H9 (cell line): ENCODE data around the gene KIF2C. TPM values are rescaled to one million over a fixed set of nuclear protein-coding genes. Genes with fewer than 3 reads are reported as not detected.

ENCODE experiments used
- DNase-seq: peaks from one replicate; pipeline ENCODE4 v3.0.0-alpha.2; 2017
- H2AFZ ChIP-seq: one replicate; pipeline ENCODE4 v1.6.1; 2013; ENCODE audit warnings: mild to moderate bottlenecking, low read length, control low read depth, moderate library complexity
- H2AK5ac ChIP-seq: 2 replicates; pipeline ENCODE4 v1.6.1; 2013; ENCODE audit warnings: low read length, control low read depth, mixed read lengths; ENCODE audit not compliant: insufficient read length
- H2BK120ac ChIP-seq: one replicate; pipeline ENCODE4 v1.6.1; 2013; ENCODE audit warnings: low read depth, mild to moderate bottlenecking, low read length, control low read depth, inconsistent platforms; ENCODE audit not compliant: poor library complexity, severe bottlenecking
- H2BK12ac ChIP-seq: 2 replicates; pipeline ENCODE4 v1.6.1; 2013; ENCODE audit warnings: low read length, control low read depth, mixed read lengths, low read depth; ENCODE audit not compliant: insufficient read length
- H2BK15ac ChIP-seq: 2 replicates; pipeline ENCODE4 v1.6.1; 2013; ENCODE audit warnings: low read depth, low read length, control low read depth
- H2BK20ac ChIP-seq: one replicate; pipeline ENCODE4 v1.6.1; 2013; ENCODE audit warnings: low read depth, mild to moderate bottlenecking, low read length, control low read depth, inconsistent platforms; ENCODE audit not compliant: poor library complexity, severe bottlenecking
- H2BK5ac ChIP-seq: 2 replicates; pipeline ENCODE4 v1.6.1; 2013; ENCODE audit warnings: low read length, control low read depth, mixed read lengths; ENCODE audit not compliant: insufficient read length
- H3K14ac ChIP-seq: 2 replicates; pipeline ENCODE4 v1.6.1; 2013; ENCODE audit warnings: low read length, control low read depth; ENCODE audit not compliant: insufficient read depth
- H3K18ac ChIP-seq: 2 replicates; pipeline ENCODE4 v1.6.1; 2013; ENCODE audit warnings: low read depth, mild to moderate bottlenecking, mixed read lengths, low read length, control low read depth; ENCODE audit not compliant: insufficient read length
- H3K23ac ChIP-seq: 2 replicates; pipeline ENCODE4 v1.6.1; 2013; ENCODE audit warnings: low read length, control low read depth, mixed read lengths, low read depth; ENCODE audit not compliant: insufficient read length
- H3K23me2 ChIP-seq: 2 replicates; pipeline ENCODE4 v1.6.1; 2013; ENCODE audit warnings: low read depth, mild to moderate bottlenecking, mixed read lengths, low read length, control low read depth; ENCODE audit not compliant: insufficient read length, poor library complexity, severe bottlenecking
- H3K27ac ChIP-seq: 2 replicates; pipeline ENCODE4 v1.5.1; 2013; ENCODE audit warnings: low read length, control low read depth, mixed read lengths, low read depth; ENCODE audit not compliant: insufficient read length
- H3K27me3 ChIP-seq: 2 replicates; pipeline ENCODE4 v1.6.1; 2013; ENCODE audit warnings: low read length, control low read depth, inconsistent platforms; ENCODE audit not compliant: insufficient read depth
- H3K4ac ChIP-seq: 2 replicates; pipeline ENCODE4 v1.6.1; 2013; ENCODE audit warnings: low read depth, mild to moderate bottlenecking, control low read depth, inconsistent platforms, low read length, moderate library complexity
- H3K4me1 ChIP-seq: 2 replicates; pipeline ENCODE4 v1.6.1; 2013; ENCODE audit warnings: low read length, control low read depth, inconsistent platforms; ENCODE audit not compliant: insufficient read depth
- H3K4me2 ChIP-seq: 2 replicates; pipeline ENCODE4 v1.6.1; 2013; ENCODE audit warnings: low read length, control low read depth, mixed read lengths; ENCODE audit not compliant: insufficient read length, insufficient read depth
- H3K56ac ChIP-seq: 2 replicates; pipeline ENCODE4 v1.6.1; 2013; ENCODE audit warnings: low read depth, mild to moderate bottlenecking, mixed read lengths, low read length, control low read depth; ENCODE audit not compliant: insufficient read length
- H3K79me1 ChIP-seq: 2 replicates; pipeline ENCODE4 v1.6.1; 2013; ENCODE audit warnings: low read depth, mild to moderate bottlenecking, moderate library complexity, low read length, control low read depth, inconsistent platforms; ENCODE audit not compliant: insufficient read depth, poor library complexity, severe bottlenecking
- H3K79me2 ChIP-seq: 2 replicates; pipeline ENCODE4 v1.6.1; 2013; ENCODE audit warnings: low read length, control low read depth, inconsistent platforms; ENCODE audit not compliant: insufficient read depth
- H3K9ac ChIP-seq: 2 replicates; pipeline ENCODE4 v1.6.1; 2013; ENCODE audit warnings: low read length, control low read depth, mixed read lengths; ENCODE audit not compliant: insufficient read length; ENCODE audit errors: extremely low read depth
- H3K9me3 ChIP-seq: one replicate; pipeline ENCODE4 v1.6.1; 2013; ENCODE audit warnings: low read depth, low read length, inconsistent platforms; ENCODE audit not compliant: control insufficient read depth
- H3T11ph ChIP-seq: one replicate; pipeline ENCODE4 v1.6.1; 2013; ENCODE audit warnings: mild to moderate bottlenecking, low read length, control low read depth, inconsistent platforms
- H4K20me1 ChIP-seq: one replicate; pipeline ENCODE4 v1.6.1; 2013; ENCODE audit not compliant: control insufficient read depth, insufficient read length, insufficient read depth
- H4K5ac ChIP-seq: 2 replicates; pipeline ENCODE4 v1.6.1; 2013; ENCODE audit warnings: low read depth, mild to moderate bottlenecking, mixed read lengths, low read length, control low read depth; ENCODE audit not compliant: insufficient read length
- H4K8ac ChIP-seq: replicated peaks from 2 replicates; pipeline ENCODE4 v1.6.1; 2013; ENCODE audit warnings: low read length, control low read depth, mixed read lengths, low read depth; ENCODE audit not compliant: insufficient read length
- H4K91ac ChIP-seq: 2 replicates; pipeline ENCODE4 v1.6.1; 2013; ENCODE audit warnings: low read depth, mild to moderate bottlenecking, moderate library complexity, mixed read lengths, low read length, control low read depth; ENCODE audit not compliant: insufficient read length
- H3K27ac Mint-ChIP-seq, 3 experiments: 2 replicates in 2 of 3; 3 replicates in 1 of 3; pipeline ENCODE4 v1.8.0; 2020 to 2021; ENCODE audit warnings: mixed read lengths in 3 of 3, mild to moderate bottlenecking in 1 of 3, moderate library complexity in 1 of 3
- H3K27me3 Mint-ChIP-seq: 2 replicates; pipeline ENCODE4 v1.8.0; 2021; ENCODE audit warnings: low read depth, mild to moderate bottlenecking, moderate library complexity, mixed read lengths
- H3K36me3 Mint-ChIP-seq, 3 experiments: 2 replicates in 2 of 3; 3 replicates in 1 of 3; pipeline ENCODE4 v1.8.0; 2020 to 2021; ENCODE audit warnings: low read depth in 3 of 3, mixed read lengths in 3 of 3; ENCODE audit not compliant: insufficient read depth in 1 of 3
- H3K4me1 Mint-ChIP-seq, 2 experiments: 2 replicates each; pipeline ENCODE4 v1.8.0; 2020; ENCODE audit warnings: mixed read lengths in 2 of 2
- H3K4me3 Mint-ChIP-seq, 2 experiments: 2 replicates in 1 of 2; 3 replicates in 1 of 2; pipeline ENCODE4 v1.8.0; 2020 to 2021; ENCODE audit warnings: mild to moderate bottlenecking in 2 of 2, mixed read lengths in 2 of 2, moderate library complexity in 1 of 2
- H3K9me3 Mint-ChIP-seq, 2 experiments: 2 replicates in 1 of 2; 3 replicates in 1 of 2; pipeline ENCODE4 v1.8.0; 2020; ENCODE audit warnings: mild to moderate bottlenecking in 2 of 2, mixed read lengths in 2 of 2, moderate library complexity in 1 of 2
- WGBS: extraction: QIAGEN DNeasy Blood & Tissue Kit; methylation state at CpG from one replicate; pipeline ENCODE4 v1.1.7; 2013; ENCODE audit warnings: missing lambda C conversion rate, low lambda C conversion rate, mixed read lengths; ENCODE audit not compliant: insufficient read length; ENCODE audit errors: extremely low coverage; 5-methylcytosine and 5-hydroxymethylcytosine counted together
- total RNA-seq: library from RNA; stranded (reverse); gene quantifications from 2 replicates; pipeline ENCODE4 v1.2.1, GENCODE V29; 2021
- TF ChIP-seq, protein P1 (sequence below): fragments of 200-600 bp; sonication (generic); conservative IDR thresholded peaks from 3 replicates; pipeline ENCODE4 v1.8.0; 2021; ENCODE audit warnings: antibody characterized with exemption, mild to moderate bottlenecking

Gene KIF2C
- total RNA-seq, 1 experiment from 2014 or later, result 73.1 TPM

DNA sequence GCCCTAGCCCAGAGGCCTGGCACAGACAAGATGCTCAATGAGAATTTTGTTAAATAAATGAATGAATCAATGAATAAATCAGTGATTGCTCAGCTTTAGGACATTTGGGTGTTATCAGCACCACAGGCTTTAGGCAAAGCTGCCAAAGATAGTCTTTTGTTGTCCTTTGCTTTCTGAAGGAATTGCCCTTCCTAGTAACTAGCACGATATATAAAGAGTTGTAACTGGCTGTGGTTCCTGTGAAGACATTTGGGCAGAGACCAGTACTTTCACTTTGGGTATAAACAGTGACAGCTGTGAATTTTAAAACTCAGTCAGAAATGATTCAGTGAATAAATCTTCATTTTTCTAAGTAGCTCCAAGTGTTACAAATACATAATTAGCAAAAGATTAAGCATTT lies 22.0 kb upstream of the KIF2C start:
- Mint-ChIP-seq H3K36me3 (no peaks in the 10 kb centered on the region), H3K27me3 (no peaks in the 10 kb centered on the region), H3K27ac (no peak overlapping the region), H3K4me3 (no peak overlapping the region), H3K4me1 (peaks cover 3 to 7% of the 10 kb centered on the region in 2 experiments; a peak in 3 of 4 replicates), H3K9me3 (no peaks in the 10 kb centered on the region)
- no peak overlapping the region for H3K9ac ChIP-seq
- no peak for DNase-seq
- H3K4me1 ChIP-seq, result no peaks in the 10 kb centered on the region
- H2BK12ac ChIP-seq, result no peak overlapping the region
- no peak overlapping the region for H3K4me2 ChIP-seq
- H3K23me2 ChIP-seq, result no peaks in the 10 kb centered on the region
- no peak overlapping the region for H3K23ac ChIP-seq
- no peak overlapping the region for H3T11ph ChIP-seq
- H3K27ac ChIP-seq, result no peak overlapping the region
- no peak overlapping the region for H2AFZ ChIP-seq
- H4K5ac ChIP-seq, result no peak overlapping the region
- no peaks in the 10 kb centered on the region for H4K20me1 ChIP-seq
- TF ChIP-seq, protein P1, sequence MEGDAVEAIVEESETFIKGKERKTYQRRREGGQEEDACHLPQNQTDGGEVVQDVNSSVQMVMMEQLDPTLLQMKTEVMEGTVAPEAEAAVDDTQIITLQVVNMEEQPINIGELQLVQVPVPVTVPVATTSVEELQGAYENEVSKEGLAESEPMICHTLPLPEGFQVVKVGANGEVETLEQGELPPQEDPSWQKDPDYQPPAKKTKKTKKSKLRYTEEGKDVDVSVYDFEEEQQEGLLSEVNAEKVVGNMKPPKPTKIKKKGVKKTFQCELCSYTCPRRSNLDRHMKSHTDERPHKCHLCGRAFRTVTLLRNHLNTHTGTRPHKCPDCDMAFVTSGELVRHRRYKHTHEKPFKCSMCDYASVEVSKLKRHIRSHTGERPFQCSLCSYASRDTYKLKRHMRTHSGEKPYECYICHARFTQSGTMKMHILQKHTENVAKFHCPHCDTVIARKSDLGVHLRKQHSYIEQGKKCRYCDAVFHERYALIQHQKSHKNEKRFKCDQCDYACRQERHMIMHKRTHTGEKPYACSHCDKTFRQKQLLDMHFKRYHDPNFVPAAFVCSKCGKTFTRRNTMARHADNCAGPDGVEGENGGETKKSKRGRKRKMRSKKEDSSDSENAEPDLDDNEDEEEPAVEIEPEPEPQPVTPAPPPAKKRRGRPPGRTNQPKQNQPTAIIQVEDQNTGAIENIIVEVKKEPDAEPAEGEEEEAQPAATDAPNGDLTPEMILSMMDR, result no peak
- H3K79me2 ChIP-seq, result no peaks in the 10 kb centered on the region
- H3K14ac ChIP-seq, result no peak overlapping the region
- no CpG with 5 or more reads among the region's 1 CpG for WGBS
- no peaks in the 10 kb centered on the region for H3K9me3 ChIP-seq
- H4K8ac ChIP-seq, result no peak overlapping the region
- H3K79me1 ChIP-seq, result no peaks in the 10 kb centered on the region
- H3K56ac ChIP-seq, result no peak overlapping the region
- H4K91ac ChIP-seq, result no peak overlapping the region
- H2AK5ac ChIP-seq, result no peak overlapping the region
- no peak overlapping the region for H2BK5ac ChIP-seq
- no peak overlapping the region for H2BK20ac ChIP-seq
- no peak overlapping the region for H2BK15ac ChIP-seq
- no peak overlapping the region for H3K4ac ChIP-seq
- H3K18ac ChIP-seq, result no peak overlapping the region
- H3K27me3 ChIP-seq, result no peaks in the 10 kb centered on the region
- H2BK120ac ChIP-seq, result no peak overlapping the region
